ENCODE results near the gene RFT1. TPM values are rescaled to one million over a fixed set of nuclear protein-coding genes. Genes with fewer than 3 reads are reported as not detected.

The RFT1 gene
- total RNA-seq, 1 experiment from 2014 or later = 33.6 TPM

GRCh38 chr3:53160061-53160659 lies 29.9 kb upstream of the RFT1 start:
- intact Hi-C loops (cut with micrococcal nuclease) = loop anchor here (2.0 kb wide), 1 partner anchor 25 kb away; no protein-coding TSS in a partner anchor
- ChIA-PET RAD21 (ENCODE audit: low non-redundant PET in 1 of 2, low total read pairs in 2 of 2, uncharacterized antibody in 2 of 2, unreplicated experiment in 2 of 2) (no interaction called here), CTCF (interaction anchor here (1.0 to 1.6 kb wide), 4 partner anchors 26 to 63 kb away, joined by 3 to 5 read pairs (median 3); no protein-coding TSS in a partner anchor), POLR2A (interaction anchor here (0.6 to 1.6 kb wide), 5 partner anchors 10 to 96 kb away, joined by 3 to 6 read pairs (median 4); partner anchors contain the start of gene TKT)
- H3K4me3 ChIP-seq (replicated peaks in 1 of 2; ENCODE audit: low read depth in 1 of 2, low read length in 2 of 2) = peak overlapping the region; percentile 85 to 90
- DNase-seq (ENCODE audit: low read depth, low spot score) = no peak
- no TSS peak for BruUV-seq (replicated peaks)
- H3K27ac ChIP-seq (ENCODE audit: low read depth, low read length) = peak overlapping the region; percentile 87
- no peaks in the 10 kb centered on the region for H3K36me3 ChIP-seq (ENCODE audit: control insufficient read depth in 1 of 2, insufficient read depth in 2 of 2, low read length in 2 of 2)
- no peak for TF ChIP-seq POLR2A (IDR thresholded peaks at IDR 0.05; ENCODE audit: borderline replicate concordance, extremely low read depth, insufficient read depth, insufficient read length)
- TF ChIP-seq EZH2 (IDR thresholded peaks at IDR 0.05) = no peak
- TF ChIP-seq FOSL1 (IDR thresholded peaks at IDR 0.05; ENCODE audit: low read depth) = no peak
- TF ChIP-seq CBX3 (IDR thresholded peaks at IDR 0.05; ENCODE audit: low read depth) = no peak
- no peaks in the 10 kb centered on the region for H3K9me2 ChIP-seq (ENCODE audit: insufficient read depth)
- peak overlapping the region; percentile 98 for H3K4me2 ChIP-seq (ENCODE audit: low read length)
- H3K9me3 ChIP-seq (ENCODE audit: control insufficient read depth in 1 of 2, insufficient read depth in 1 of 2, low read depth in 1 of 2, low read length in 2 of 2) = no peaks in the 10 kb centered on the region
- no peak for ATAC-seq
- H3K27me3 ChIP-seq (ENCODE audit: insufficient read depth, low read length) = no peaks in the 10 kb centered on the region
- peak overlapping the region; percentile 80 for H3K9ac ChIP-seq (ENCODE audit: low read length)
- peaks cover 46 to 61% of the 10 kb centered on the region in 2 experiments for H3K4me1 ChIP-seq (ENCODE audit: control insufficient read depth in 1 of 2, insufficient read depth in 2 of 2, low read length in 2 of 2)
- H4K20me1 ChIP-seq (ENCODE audit: insufficient read depth) = no peaks in the 10 kb centered on the region
- H2AFZ ChIP-seq (ENCODE audit: low read depth, low read length, poor library complexity, severe bottlenecking) = no peak overlapping the region
- peaks cover 30% of the 10 kb centered on the region for H3K79me2 ChIP-seq (ENCODE audit: insufficient read depth, low read length)

DNA sequence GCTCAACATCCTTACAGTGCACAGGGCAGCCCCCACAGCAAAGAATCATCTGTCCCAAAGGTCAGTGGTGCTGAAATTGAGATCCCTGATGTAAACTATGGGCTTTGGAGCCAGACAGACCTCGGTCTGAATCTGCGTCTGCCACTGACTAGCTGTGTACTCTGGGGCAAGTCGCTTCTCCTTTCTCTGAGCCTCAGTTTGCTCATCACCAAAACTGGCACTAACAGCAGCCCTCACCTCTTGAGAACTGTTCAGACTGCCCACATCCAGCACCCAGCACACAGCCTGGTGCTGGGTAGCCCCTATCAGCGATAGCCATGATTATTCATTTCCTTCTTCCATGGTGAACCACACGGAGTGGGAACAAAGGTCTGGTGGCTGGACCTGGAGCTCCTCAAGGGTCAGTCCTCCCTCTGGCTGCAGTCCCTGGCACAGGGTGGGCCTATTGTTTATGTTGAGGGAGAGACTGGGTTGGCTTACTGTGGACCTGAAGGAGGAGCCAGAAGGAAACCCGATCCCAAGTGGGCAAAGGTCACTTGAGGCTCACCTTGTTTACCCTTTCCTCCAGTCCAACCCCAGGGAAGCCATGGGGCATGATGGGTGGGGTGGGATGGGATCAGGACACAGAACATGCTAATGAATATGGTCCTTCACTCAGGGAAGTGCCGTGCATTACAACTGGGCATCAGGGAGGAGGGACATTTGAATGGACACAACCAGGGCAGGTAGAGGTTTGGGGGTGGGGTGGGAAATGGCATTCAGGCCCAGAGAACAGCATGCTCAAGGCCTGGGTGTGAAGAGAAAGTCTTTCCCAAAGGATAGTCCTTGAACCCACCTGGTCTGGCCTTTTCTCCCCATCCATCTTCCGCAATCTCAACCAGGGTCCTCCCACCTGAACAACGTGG lies 29.2 kb upstream of the RFT1 start:
- no peaks in the 10 kb centered on the region for H3K9me2 ChIP-seq (ENCODE audit: insufficient read depth)
- BruUV-seq (replicated peaks) = no TSS peak
- no peak for TF ChIP-seq ZNF274 (IDR thresholded peaks at IDR 0.05; ENCODE audit: low read depth, low read length)
- TF ChIP-seq EZH2 (IDR thresholded peaks at IDR 0.05) = no peak
- no peak for TF ChIP-seq JUND (IDR thresholded peaks at IDR 0.05)
- TF ChIP-seq EGR1 (IDR thresholded peaks at IDR 0.05; ENCODE audit: low read depth) = no peak
- no peak for TF ChIP-seq ZFX (IDR thresholded peaks at IDR 0.05)
- no peak for TF ChIP-seq SP1 (IDR thresholded peaks at IDR 0.05; ENCODE audit: low read depth)
- no peak for TF ChIP-seq EZH2phosphoT487 (IDR thresholded peaks at IDR 0.05; ENCODE audit: borderline replicate concordance)
- TF ChIP-seq, protein P1, sequence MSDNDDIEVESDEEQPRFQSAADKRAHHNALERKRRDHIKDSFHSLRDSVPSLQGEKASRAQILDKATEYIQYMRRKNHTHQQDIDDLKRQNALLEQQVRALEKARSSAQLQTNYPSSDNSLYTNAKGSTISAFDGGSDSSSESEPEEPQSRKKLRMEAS (IDR thresholded peaks at IDR 0.05) = no peak
- TF ChIP-seq FOSL1 (IDR thresholded peaks at IDR 0.05; ENCODE audit: low read depth) = no peak
- no peak for TF ChIP-seq ATF3 (IDR thresholded peaks at IDR 0.05)
- no peak for TF ChIP-seq CBX3 (IDR thresholded peaks at IDR 0.05; ENCODE audit: low read depth)
- no peaks in the 10 kb centered on the region for H3K9me3 ChIP-seq (ENCODE audit: control insufficient read depth in 1 of 2, insufficient read depth in 1 of 2, low read depth in 1 of 2, low read length in 2 of 2)
- H3K36me3 ChIP-seq (ENCODE audit: control insufficient read depth in 1 of 2, insufficient read depth in 2 of 2, low read length in 2 of 2) = no peaks in the 10 kb centered on the region
- ChIA-PET RAD21 (ENCODE audit: low non-redundant PET in 1 of 2, low total read pairs in 2 of 2, uncharacterized antibody in 2 of 2, unreplicated experiment in 2 of 2) (no interaction called here), CTCF (interaction anchor here (1.0 to 1.6 kb wide), 2 partner anchors 25 to 37 kb away, joined by 3 to 5 read pairs; no protein-coding TSS in a partner anchor), POLR2A (interaction anchor here (1.6 kb wide), 1 partner anchor 18 kb away, joined by 5 read pairs; no protein-coding TSS in a partner anchor)
- peak overlapping the region; percentile 98 for H3K4me2 ChIP-seq (ENCODE audit: low read length)
- H3K4me3 ChIP-seq (replicated peaks in 1 of 2; ENCODE audit: low read depth in 1 of 2, low read length in 2 of 2) = no peak overlapping the region; a peak in 1 of 4 replicates
- peaks cover 52 to 69% of the 10 kb centered on the region in 2 experiments for H3K4me1 ChIP-seq (ENCODE audit: control insufficient read depth in 1 of 2, insufficient read depth in 2 of 2, low read length in 2 of 2)
- H2AFZ ChIP-seq (ENCODE audit: low read depth, low read length, poor library complexity, severe bottlenecking) = no peak overlapping the region
- peaks cover 23% of the 10 kb centered on the region for H3K79me2 ChIP-seq (ENCODE audit: insufficient read depth, low read length)
- peak overlapping the region; percentile 87; the same call in 1 of the 2 replicates for H3K27ac ChIP-seq (ENCODE audit: low read depth, low read length)
- intact Hi-C loops (cut with micrococcal nuclease) = loop anchor here (2.0 kb wide), 1 partner anchor 25 kb away; no protein-coding TSS in a partner anchor
- DNase-seq (ENCODE audit: low read depth, low spot score) = no peak
- no peaks in the 10 kb centered on the region for H4K20me1 ChIP-seq (ENCODE audit: insufficient read depth)
- H3K27me3 ChIP-seq (ENCODE audit: insufficient read depth, low read length) = no peaks in the 10 kb centered on the region
- H3K9ac ChIP-seq (ENCODE audit: low read length) = no peak overlapping the region
- no peak for ATAC-seq
